GM19324 (cell line): ENCODE measurements around the gene CAMKMT.
"Not testable (repeated sequence)": the region's sequence is repeated elsewhere in the genome, so short reads cannot be mapped to it uniquely, and the experiment has no call there.

Source experiments
- ATAC-seq: cut with Tn5 transposase; IDR thresholded peaks from one replicate; pipeline ENCODE4 v1.9.1; 2021; ENCODE audit warnings: mild to moderate bottlenecking, moderate library complexity; ENCODE audit not compliant: unreplicated experiment, low FRiP score

CAMKMT gene

DNA sequence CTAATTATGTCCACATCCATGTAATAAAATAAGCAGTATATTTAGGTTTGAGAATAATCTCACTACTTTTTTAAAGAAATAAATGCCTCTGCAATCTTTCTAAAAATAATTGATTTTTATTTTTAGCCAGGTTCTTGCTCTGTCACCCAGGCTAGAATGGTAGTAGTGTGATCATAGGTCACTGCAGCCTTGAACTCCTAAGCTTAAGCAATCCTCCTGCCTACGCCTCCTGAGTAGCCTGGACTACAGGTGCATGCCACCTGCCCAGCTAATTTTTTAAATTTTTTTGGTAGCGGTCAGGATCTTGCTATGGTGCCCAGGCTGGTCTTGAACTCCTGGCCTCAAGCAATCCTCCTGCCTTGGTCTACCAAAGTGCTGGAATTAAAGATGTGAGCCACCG, 133.3 kb downstream of the CAMKMT start:
- ATAC-seq: no peak

DNA sequence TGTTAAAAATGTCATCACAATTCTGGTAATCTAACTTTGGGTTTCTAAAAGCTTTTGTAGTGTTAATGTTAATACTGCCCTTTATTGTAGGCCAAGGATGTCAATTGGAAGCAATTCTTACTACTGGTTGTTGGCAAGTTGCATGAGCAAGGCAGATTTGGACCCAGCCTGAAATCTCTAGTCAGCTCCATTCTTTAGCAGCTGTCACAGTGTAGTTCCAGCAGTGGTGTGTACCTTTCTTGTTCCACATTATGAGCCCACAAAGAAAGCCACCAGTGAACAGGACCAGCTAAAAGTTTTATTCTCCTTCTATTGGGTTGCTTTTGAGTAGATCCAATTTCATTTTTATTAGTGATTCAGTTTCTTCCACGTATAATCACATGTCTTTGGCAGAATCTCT, 133.8 kb downstream of the CAMKMT start:
- no peak for ATAC-seq

DNA sequence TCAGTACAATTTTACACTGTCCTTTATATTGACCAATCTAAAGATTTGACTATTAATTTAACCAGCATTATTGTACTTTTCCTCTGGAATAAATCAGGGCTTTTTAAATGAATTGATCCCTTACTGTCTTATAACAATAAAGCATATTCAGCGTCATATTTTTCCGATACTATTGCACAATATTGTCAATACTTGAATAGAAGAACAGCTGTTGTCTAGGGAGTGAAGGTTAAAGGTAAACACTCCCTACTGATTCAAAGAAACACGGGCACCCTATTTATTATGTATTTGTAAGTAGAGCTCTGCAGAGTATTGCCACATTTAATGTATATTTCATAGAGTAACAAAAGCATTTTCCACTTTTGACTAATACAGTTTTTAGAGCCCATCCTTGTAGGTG, 134.4 kb downstream of the CAMKMT start:
- no peak for ATAC-seq

DNA sequence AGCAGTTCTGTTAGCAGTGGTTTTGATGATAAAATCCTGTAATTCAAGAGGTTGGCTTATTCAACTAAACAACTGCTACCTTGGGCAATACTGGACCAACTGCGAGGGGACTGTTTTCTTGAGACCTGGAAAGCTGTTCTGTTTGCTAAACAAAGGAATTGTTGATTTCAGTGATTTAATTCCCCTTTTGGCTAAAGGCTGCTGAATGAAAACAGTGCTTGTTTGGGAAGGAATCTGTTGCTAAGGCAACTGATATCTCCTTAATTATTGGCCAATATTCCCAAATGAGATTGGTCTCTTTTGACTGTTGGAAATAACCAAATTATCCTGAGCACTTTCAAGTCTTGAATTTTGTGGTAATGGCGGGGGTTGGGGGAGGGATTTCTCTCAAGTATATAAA, 136.8 kb downstream of the CAMKMT start:
- ATAC-seq: no peak

DNA sequence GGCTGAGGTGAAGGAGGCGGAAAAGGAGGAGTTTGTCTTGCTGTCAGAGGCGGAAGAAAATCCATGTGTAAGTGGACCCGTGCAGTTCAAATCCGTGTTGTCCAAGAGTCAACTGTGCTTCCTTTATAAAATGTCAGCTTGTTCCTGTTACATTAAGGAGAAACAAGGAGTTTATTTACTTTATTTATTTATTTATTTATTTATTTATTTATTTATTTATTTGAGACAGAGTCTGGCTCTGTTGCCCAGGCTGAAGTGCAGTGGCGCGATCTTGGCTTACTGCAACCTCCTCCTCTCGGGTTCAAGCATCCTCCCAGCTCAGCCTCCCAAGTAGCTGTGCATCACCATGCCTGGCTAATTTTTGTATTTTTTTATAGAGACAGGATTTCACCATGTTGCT, 143.9 kb downstream of the CAMKMT start:
- ATAC-seq: not testable (repeated sequence)

DNA sequence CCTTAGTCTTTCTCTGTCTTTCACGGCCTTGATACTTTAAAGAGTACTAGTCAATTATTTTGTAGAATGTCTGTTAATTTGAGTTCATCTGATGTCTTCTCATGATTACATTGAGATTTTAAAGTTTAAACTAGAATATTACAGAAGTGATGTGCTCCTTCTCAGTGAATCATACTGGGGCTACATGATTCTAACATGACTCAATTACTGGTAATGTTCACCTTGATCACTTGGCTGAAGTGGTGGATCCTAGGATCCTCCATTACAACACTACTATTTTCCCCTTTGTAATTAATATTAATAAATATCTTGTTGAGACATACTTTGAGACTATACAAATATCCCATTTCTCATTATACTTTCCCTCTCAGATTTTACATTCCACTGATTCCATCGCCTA, 148.5 kb downstream of the CAMKMT start:
- ATAC-seq: no peak

DNA sequence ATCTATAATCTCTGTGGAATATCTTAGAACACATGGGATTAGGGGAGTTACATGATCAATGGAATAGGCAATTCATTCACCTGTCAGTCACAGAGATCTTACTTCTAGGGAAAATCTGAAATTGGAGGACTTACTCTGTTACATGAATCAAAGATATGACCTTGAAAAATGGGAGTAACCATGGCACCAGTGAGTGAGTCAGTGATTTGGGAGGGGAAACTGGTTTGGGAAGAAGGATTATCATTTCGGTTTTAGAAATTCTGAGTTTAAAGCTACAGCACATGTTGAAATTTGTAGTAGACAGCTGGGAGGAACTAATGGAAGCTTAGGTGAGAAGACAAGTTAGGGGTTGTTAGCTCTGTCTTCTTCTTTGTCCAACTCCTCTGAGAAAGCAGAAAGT, 153.7 kb downstream of the CAMKMT start:
- no peak for ATAC-seq

DNA sequence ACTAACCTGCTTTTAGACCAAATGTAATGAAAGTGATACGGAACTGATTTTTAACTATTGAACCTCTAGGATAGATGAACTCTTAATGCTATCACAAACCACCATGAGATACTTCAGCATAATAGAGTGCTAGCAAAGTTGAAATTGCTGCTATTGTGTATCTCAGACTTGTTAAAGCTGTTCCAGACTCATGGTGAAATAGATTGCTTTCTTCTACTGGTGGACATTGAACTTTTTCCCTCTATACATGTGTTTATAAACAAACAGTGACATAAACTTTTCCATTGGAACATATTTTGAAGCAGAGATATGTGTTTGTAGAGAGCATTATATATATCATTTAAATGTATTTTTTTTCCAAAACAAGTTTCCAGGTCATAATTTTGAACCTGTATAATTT, 157.3 kb downstream of the CAMKMT start:
- ATAC-seq: no peak

DNA sequence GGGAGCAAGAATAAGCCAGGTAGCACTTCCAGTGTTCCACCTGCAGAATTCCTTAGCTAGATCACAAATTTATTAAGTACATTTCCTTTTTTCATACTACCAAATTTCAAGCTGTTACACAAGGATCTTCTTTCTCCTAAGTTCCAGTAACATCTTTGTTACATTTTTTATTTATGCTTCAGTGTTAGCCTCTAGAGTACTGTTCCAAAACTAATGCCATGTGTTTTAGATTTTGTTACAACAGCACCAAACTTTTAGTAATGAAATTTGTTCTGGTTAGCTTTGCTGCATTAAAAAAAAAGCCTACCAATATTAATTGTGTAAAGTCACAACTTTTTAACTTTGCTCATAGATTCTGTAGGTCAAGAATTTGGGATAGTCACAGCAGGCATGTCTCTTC, 161.1 kb downstream of the CAMKMT start:
- no peak for ATAC-seq

DNA sequence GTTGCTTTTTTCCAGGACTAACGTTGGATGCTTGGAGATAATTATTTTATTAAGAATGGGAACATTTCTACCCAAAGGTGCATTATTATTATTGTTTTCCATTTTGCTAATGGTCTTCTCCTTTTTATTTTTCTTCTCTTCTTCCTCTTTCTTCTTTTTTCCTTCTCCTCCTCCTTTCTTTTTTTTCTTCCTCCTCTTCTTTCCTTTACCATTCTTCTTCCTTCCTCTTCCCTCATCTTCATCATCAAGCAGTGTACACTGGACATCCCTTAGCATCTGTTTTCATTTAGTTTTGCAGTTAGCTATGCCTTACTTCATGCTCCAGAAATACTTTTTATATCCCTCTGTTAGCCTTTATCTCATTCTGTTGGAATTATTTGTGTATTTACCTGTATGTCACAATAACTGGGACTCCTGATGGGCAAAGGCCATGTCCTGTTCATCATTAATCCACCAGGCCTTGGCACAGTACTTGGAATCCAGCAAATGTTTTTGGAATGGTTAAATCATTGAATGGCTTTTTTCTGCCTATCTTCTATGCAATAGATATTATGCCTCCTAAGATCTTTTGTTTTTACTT, 162.7 kb downstream of the CAMKMT start:
- ATAC-seq: no peak

DNA sequence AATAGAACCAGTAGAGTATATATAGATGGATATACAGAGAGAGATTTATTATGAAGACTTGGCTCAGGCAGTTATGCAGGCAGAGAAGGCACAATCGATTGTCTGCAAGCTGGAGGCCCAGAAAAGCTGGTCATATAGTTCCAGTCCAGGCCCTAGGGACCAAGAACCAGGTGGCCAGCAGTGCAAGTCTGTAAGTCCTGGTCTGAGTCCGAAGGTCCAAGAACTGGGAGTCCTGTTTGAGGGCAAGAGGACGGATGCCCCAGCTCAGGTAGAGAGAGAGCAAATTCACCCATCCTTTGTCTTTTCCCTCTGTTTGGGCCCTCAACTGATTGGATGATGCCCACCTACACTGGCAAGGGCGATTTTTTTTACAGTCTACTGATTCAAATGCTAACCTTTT, 164.6 kb downstream of the CAMKMT start:
- no peak for ATAC-seq

DNA sequence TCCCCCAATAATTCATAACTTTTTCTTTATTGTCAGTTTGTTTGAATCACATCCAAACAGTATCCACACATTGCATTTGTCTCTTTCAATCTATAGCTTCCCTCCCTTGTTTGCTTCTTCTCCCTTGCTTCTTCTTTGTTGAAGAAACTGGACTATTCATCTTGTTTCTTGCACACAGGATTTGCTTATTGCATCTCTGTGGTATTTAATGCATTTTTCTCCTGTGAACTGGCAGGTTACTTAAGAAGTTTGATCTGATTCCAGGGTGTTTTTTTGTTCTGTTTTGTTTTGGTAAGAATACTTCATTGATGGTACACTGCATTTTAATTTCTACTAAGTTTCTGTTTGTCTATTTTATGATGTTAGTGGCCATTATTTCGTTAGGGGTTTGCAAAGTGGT, 166.8 kb downstream of the CAMKMT start:
- no peak for ATAC-seq

DNA sequence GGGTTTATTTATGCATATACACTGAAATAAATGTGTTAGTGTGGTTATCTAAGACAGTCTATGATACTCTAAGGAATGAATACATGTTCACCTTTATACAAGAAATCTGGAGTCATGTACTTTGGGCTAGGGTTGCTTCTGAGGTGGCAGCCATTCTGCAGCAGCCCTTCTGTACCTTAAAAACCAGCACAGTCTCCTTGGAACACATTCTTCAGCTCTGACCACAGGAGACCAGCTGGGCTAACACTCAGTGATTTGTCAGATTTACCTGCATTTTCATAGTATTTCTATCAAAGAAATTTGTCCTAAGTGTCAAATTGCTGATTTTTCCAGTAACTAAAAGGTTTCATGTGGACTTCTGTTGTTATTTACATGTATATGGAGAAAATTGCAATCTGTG, 167.7 kb downstream of the CAMKMT start:
- no peak for ATAC-seq

DNA sequence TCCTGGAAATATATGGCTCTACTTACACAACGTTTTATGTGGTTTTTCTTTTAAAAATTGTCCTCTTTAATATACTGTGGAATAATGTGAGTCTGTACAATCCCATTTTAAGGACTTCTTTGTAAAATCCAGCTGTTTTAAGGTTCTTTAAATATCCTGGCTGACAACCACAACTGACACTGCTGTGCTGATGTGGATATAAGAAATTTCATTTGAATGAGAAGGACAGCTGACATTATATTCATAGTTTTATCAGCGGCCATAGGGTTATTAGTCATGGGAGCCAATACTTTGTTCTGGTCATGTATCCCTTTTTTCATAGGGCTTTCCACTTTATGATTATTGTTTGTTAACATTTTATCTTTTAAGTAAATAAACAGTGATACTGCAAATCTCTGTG, 169.5 kb downstream of the CAMKMT start:
- no peak for ATAC-seq

DNA sequence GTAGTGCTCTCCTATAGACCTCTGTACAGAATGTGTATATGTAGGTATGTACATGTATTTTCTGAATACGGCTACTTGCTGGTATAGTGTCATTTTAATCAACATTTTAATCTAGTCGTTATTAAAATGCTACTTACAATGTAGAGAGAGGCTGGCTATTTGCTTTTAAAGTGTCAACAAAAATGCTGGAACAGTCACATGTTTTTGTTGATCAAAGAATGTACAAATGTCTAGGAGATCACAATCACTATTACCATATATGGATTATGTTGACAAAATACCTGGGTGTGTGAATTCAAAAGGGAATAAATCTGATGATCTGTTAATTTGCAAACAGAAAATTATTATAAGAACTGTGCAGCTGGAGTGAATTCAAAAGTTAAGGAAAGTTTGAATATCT, 170.3 kb downstream of the CAMKMT start:
- ATAC-seq: no peak

DNA sequence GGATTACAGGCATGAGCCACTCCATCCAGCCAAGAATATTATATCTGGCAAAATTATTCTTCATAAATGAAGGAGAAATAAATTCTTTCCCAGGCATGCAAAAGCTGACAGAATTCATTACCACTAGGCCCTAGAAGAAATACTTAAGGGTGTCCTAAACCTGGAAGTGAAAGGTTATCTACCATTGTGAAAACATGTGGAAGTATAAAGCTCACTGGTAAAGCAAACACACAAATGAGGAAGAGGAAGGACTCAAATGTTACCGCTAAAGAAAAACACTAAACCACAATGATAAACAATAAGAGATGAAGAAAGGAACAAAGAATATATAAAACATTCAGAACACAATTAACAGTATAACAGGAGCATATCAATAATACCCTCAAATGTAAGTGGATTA, 171.8 kb downstream of the CAMKMT start:
- no peak for ATAC-seq

DNA sequence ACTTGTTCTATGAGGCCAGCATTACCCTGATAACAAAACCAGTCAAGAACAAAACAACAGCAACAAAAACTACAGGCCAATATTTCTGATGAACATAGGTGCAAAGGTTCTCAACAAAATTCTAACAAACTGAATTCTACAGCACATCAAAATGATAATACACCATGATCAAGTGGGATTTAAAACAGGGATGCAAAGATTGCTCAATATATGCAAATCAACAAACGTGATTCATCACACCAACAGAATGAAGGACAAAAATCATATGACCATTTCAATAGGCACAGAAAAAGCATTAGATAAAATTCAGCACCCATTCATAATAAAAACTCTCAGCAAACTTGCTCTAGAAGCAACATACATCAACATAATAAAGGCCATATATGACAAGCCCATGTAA, 173.6 kb downstream of the CAMKMT start:
- ATAC-seq: no peak

DNA sequence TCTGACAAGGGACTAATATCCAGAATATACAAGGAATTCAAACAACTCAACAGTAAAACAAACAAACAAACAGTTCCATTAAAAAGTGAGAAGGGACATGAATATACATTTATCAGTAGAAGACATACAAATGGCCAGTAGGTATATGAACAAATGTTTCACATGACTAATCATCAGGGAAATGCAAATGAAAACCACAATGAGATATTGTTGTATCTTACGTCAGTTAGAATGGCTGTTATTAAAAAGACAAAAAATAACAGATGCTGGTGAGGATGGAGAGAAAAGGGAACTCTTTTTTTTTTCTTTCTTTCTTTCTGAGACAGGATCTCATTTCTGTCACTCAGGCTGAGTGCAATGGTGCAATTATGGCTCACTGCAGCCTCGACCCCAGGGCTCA, 175.5 kb downstream of the CAMKMT start:
- no peak for ATAC-seq

DNA sequence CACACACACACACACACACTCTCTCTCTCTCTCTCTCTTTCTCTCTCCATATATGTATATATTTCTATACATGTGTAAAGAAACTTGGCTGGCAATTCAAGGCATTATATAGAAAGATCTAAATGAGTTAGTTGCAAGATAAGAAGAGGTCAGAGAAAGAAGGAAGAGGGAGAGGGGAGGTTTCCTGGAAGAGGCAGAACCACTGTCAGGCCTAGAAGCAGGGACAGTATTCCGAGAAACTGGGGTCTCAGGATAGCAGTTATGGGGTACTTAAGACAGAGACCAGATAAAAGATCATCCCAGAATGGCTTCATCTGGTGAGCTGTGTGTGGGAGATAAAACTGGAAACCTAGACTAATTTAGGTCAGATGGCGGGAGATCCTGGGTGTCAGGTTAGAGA, 180.8 kb downstream of the CAMKMT start:
- ATAC-seq: no peak

DNA sequence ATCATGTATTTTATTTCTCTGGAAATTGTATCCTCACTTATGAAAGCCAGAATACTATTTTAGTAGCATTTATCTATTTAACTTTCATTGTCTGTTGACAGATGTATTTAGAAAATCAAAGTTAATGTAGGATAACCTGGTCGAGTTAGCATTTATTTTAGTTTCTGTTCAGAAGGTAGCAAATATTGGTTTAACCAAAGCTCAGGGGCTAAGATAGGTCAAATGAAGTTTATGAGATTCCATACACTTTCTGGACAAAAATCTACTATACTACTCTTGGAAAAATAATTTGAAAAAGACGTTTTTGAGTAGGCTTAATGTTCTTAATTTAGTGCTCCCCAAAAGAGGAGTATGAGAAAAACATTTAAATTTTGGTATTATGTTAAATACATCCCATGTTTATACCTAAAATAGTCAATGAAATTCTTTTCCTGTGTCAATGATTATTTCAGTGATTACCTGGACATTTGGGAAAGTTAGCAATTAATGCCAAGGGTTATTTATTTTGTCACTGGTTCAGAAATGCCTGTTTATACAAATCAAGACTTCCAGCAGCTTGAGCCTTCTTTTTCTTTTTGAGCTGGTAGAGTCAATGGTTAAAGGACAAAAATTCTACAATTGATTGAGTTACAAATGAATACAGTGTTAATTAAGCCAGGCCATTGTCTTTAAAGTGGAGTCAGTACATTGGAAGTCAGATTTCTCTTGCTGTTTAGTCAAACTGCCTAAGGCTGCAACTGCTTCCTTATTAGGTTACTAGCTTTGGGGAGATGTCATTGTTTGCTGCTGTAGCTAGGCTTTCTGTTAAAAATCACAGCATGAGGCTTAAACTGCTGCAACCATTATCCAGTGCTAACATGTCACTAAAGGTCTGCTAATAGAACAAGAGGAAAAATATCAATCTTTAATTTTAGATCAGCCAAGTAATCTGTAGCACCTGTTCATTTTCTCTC, 182.3 kb downstream of the CAMKMT start:
- no peak for ATAC-seq

DNA sequence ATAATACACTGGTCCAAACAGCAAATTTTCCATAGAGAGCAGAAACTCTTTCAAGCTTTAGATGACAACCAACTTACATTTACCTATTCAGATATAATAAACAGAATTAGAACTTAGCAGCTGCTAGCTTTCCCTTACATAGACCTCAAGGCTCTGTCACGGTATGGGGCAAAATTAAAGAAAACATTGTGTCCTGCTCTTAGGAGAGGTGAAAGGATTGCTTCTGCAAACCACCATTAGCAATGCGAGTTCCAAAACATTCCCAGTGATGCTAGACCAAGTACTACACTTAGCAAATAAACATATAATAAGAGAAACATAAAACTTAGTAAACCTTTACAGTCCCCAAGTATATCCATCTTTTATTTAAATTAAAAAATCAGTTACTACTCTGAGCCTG, 183.3 kb downstream of the CAMKMT start:
- no peak for ATAC-seq

DNA sequence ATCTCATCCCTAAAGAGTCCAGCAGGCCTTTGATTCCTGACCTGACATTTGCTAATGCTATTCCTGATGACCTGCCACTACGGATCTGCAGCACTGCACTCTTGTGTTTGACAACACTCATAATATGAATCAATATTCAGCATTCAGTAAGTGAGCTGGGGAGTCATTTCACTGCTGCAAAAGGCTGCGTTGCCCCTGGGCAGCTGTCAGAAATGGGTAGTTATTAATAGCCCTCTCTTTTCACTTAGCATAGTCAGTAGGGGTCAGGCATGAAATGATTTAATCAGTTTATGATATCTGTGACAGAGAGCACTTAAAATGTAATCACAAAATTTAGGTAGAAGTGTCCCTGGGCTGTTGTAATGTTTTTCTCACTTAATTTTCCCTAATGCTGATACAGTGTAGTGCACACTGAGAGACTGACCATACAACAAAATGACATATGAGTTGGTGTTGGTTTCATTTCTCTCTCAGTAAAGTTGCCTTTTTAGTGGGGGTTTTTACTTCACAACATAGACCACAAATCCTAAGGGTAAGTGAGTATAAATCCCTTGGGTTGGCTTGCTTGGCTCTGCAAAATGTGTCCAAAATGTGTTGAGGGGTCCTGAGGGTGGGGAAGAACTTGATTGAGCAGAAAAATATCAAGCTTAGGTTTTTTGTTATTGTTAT, 184.8 kb downstream of the CAMKMT start:
- ATAC-seq: no peak
